ENCODE measurements around the gene TSSK2.

DNA sequence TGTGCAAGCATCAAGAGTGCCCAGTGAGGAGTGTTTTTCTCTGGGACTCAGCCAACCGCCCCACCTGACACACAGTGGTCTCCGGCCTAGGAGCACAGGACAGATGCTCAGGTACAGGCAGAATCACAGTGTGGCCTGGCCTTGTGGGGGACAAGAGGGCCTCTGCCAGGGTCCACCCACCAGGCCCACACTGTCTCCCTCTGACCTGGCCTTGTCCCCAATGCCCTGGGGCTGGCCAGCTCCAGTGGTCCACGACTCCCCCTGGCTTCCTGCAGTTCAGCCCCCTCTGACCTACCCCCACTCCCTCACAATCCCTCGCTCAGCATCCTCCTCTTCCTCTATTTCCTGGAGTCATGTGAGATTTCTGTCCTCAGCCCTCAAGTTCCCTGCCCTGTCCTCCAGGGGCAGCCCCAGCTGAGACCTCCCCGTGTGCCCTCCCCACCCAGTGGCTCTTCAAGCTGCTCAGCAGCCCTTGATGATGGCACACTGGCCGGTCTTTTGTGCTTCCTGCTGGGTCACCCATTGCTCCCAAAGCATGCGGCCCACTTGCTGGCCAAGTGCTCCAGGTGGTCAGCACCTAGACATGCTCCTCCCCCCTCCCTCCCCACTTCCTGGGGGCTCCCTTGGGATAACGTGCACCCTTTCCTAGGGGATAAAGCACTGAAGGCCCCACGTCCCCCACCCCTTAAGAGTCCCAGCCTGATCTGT is 1.7 kb downstream of the TSSK2 start:
- TF ChIP-seq, protein P1, sequence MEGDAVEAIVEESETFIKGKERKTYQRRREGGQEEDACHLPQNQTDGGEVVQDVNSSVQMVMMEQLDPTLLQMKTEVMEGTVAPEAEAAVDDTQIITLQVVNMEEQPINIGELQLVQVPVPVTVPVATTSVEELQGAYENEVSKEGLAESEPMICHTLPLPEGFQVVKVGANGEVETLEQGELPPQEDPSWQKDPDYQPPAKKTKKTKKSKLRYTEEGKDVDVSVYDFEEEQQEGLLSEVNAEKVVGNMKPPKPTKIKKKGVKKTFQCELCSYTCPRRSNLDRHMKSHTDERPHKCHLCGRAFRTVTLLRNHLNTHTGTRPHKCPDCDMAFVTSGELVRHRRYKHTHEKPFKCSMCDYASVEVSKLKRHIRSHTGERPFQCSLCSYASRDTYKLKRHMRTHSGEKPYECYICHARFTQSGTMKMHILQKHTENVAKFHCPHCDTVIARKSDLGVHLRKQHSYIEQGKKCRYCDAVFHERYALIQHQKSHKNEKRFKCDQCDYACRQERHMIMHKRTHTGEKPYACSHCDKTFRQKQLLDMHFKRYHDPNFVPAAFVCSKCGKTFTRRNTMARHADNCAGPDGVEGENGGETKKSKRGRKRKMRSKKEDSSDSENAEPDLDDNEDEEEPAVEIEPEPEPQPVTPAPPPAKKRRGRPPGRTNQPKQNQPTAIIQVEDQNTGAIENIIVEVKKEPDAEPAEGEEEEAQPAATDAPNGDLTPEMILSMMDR (IDR thresholded peaks at IDR 0.05; ENCODE audit: low read length), result no peak
- no peak for TF ChIP-seq EZH2 (IDR thresholded peaks at IDR 0.05; ENCODE audit: borderline replicate concordance, low read length)

All from OCI-LY1 (cell line).